Right atrium auricular region (tissue), 2 donors: ENCODE results near the gene DDOST. TPM values are rescaled to one million over a fixed set of nuclear protein-coding genes. Genes with fewer than 3 reads are reported as not detected.

Experiments used
- DNase-seq: peaks from one replicate; pipeline ENCODE4 v3.0.0-alpha.2; 2019; ENCODE audit warnings: low spot score
- H3K27ac ChIP-seq, 2 donors: fragments of 200-600 bp; sonication (generic); 1 replicate in 1 of 2; 2 replicates in 1 of 2; pipeline ENCODE4 v1.5.1; 2016 to 2019
- H3K27me3 ChIP-seq, 2 donors: fragments of 200-600 bp; sonication (generic); one replicate each; pipeline versions ENCODE4 v1.5.1 to v1.6.0; 2017 to 2019
- H3K36me3 ChIP-seq: fragments of 200-600 bp; sonication (generic); one replicate; pipeline ENCODE4 v1.5.1; 2016
- H3K4me1 ChIP-seq, 2 donors: fragments of 200-600 bp; sonication (generic); one replicate each; pipeline versions ENCODE4 v1.5.1 to v1.6.0; 2017 to 2019
- H3K4me3 ChIP-seq, 2 donors: fragments of 200-600 bp; sonication (generic); 1 replicate in 1 of 2; 2 replicates in 1 of 2; pipeline ENCODE4 v1.5.1; 2017 to 2019; ENCODE audit warnings: mild to moderate bottlenecking in 1 of 2, moderate library complexity in 1 of 2
- H3K9me3 ChIP-seq, 2 donors: fragments of 200-600 bp; sonication (generic); one replicate each; pipeline ENCODE4 v1.5.1; 2019
- CTCF ChIP-seq, 2 donors: fragments of 200-600 bp; sonication (generic); IDR thresholded peaks; one replicate each; pipeline ENCODE4 v1.5.1; 2019; ENCODE audit warnings: antibody characterized with exemption in 2 of 2
- total RNA-seq, 2 donors: library from RNA; depleted of rRNA; stranded (reverse); fragments of >200 nt; gene quantifications; one replicate each; pipeline ENCODE4 v1.1.0, GENCODE V29; 2016

DDOST gene
- total RNA-seq, 2 donors from 2014 or later: 147 to 152 TPM

- no peaks in the 10 kb centered on the region for H3K27me3 ChIP-seq
- H3K36me3 ChIP-seq: no peaks in the 10 kb centered on the region
- peaks cover 0 to 6% of the 10 kb centered on the region in 2 donors for H3K4me1 ChIP-seq
- no peak for TF ChIP-seq CTCF (IDR thresholded peaks at IDR 0.05)
- DNase-seq: no peak
- no peaks in the 10 kb centered on the region for H3K9me3 ChIP-seq
- H3K4me3 ChIP-seq: no peak overlapping the region
- no peak overlapping the region for H3K27ac ChIP-seq
Observed at GRCh38 chr1:20701847-20702246, 40.7 kb upstream of the DDOST start.

GRCh38 chr1:20701446-20701845 is 40.3 kb upstream of the DDOST start:
- Histone ChIP-seq H3K36me3 (no peaks in the 10 kb centered on the region), H3K9me3 (no peaks in the 10 kb centered on the region), H3K4me3 (no peak overlapping the region), H3K27ac (no peak overlapping the region), H3K27me3 (no peaks in the 10 kb centered on the region), H3K4me1 (peaks cover 0 to 9% of the 10 kb centered on the region in 2 donors)
- no peak for DNase-seq
- TF ChIP-seq CTCF (IDR thresholded peaks at IDR 0.05): no peak

- no peaks in the 10 kb centered on the region for H3K9me3 ChIP-seq
- TF ChIP-seq CTCF (IDR thresholded peaks at IDR 0.05): no peak
- DNase-seq: no peak
- peaks cover 0 to 13% of the 10 kb centered on the region in 2 donors for H3K4me1 ChIP-seq
- no peak overlapping the region for H3K27ac ChIP-seq
- H3K36me3 ChIP-seq: no peaks in the 10 kb centered on the region
- H3K27me3 ChIP-seq: no peaks in the 10 kb centered on the region
- no peak overlapping the region for H3K4me3 ChIP-seq
Observed at GRCh38 chr1:20700636-20701215, 39.6 kb upstream of the DDOST start.

GRCh38 chr1:20699558-20699957 is 38.4 kb upstream of the DDOST start:
- Histone ChIP-seq H3K4me3 (no peak overlapping the region), H3K4me1 (peaks cover 0 to 13% of the 10 kb centered on the region in 2 donors), H3K9me3 (no peaks in the 10 kb centered on the region), H3K36me3 (no peaks in the 10 kb centered on the region), H3K27ac (no peak overlapping the region), H3K27me3 (no peaks in the 10 kb centered on the region)
- no peak for TF ChIP-seq CTCF (IDR thresholded peaks at IDR 0.05)
- no peak for DNase-seq

- H3K4me3 ChIP-seq: no peak overlapping the region
- no peaks in the 10 kb centered on the region for H3K27me3 ChIP-seq
- H3K9me3 ChIP-seq: no peaks in the 10 kb centered on the region
- peaks cover 0 to 13% of the 10 kb centered on the region in 2 donors for H3K4me1 ChIP-seq
- no peak for DNase-seq
- TF ChIP-seq CTCF (IDR thresholded peaks at IDR 0.05): no peak
- H3K36me3 ChIP-seq: no peaks in the 10 kb centered on the region
- H3K27ac ChIP-seq: no peak overlapping the region
Observed at GRCh38 chr1:20698195-20698910, 37.2 kb upstream of the DDOST start.
